Suprapubic skin (tissue), 4 donors: Measurements from ENCODE around the gene CISH.

Experiments
- CTCF ChIP-seq, 2 donors: fragments of 200-600 bp in 1 of 2; fragments of 450-650 bp in 1 of 2; sonication (generic) in 1 of 2; IDR thresholded peaks; one replicate each; pipeline ENCODE4 v1.5.1; 2016 to 2019; ENCODE audit warnings: antibody characterized with exemption in 2 of 2, mild to moderate bottlenecking in 1 of 2, moderate library complexity in 1 of 2
- EP300 ChIP-seq: sonication (generic); formaldehyde crosslinking; IDR thresholded peaks from one replicate; pipeline ENCODE4 v1.6.1; 2017; ENCODE audit warnings: antibody characterized with exemption
- POLR2A ChIP-seq, 2 donors: fragments of 450-650 bp; IDR thresholded peaks; one replicate each; pipeline ENCODE4 v1.6.1; 2017; ENCODE audit warnings: antibody characterized with exemption in 2 of 2, mild to moderate bottlenecking in 2 of 2, moderate library complexity in 2 of 2
- POLR2AphosphoS5 ChIP-seq, 3 donors: sonication (generic); formaldehyde crosslinking; IDR thresholded peaks; one replicate each; pipeline ENCODE4 v1.6.1; 2017; ENCODE audit warnings: antibody characterized with exemption in 3 of 3

DNA sequence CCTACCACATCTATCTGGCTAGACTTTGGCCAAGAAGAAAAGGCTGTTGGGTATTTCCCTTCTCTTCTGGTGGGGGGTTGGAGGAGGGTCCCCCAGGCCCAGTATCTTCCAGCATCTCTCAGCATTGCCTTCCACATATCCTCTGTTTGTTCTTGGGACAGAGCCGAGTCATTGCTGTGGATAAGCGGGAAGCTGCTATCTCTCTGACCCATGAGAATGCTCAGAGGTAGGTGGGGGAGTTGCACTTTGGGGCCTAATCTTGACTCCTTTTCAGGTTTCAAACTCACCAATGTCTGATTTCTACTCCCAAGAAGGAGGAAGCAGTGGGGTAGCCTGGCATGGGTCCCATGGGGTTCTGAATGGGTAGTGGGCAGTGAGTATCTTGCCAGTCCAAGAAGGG is 34.2 kb downstream of the CISH start:
- TF ChIP-seq CTCF (IDR thresholded peaks at IDR 0.05) (no peak), POLR2AphosphoS5 (IDR thresholded peaks at IDR 0.05) (no peak), POLR2A (IDR thresholded peaks at IDR 0.05) (no peak), EP300 (no peak)
